A549 (cell line): Measurements from ENCODE around the gene PDX1. TPM values are rescaled to one million over a fixed set of nuclear protein-coding genes. Genes with fewer than 3 reads are reported as not detected.
A peak's percentile ranks its signal among the peaks of the same experiment; 100 is the strongest.

Source experiments
- ATAC-seq, 2 experiments: fragments of 200-7000 bp in 1 of 2; fragments of >200 bp in 1 of 2; cut with Nextera tagmentation in 1 of 2; cut with Tn5 transposase in 1 of 2; 3 replicates each; pipeline versions ENCODE4 v1.8.0 to v1.9.1; 2018 to 2020; ENCODE audit warnings: mild to moderate bottlenecking in 1 of 2, moderate library complexity in 1 of 2
- CTCF ChIA-PET: fragments of 300-600 bp; sonication (Branson Sonifier 250); formaldehyde crosslinking; extraction: SDS; loops from one replicate; lab custom pipeline; 2021; ENCODE audit warnings: antibody characterized with exemption, inconsistent platforms; lab: Yijun Ruan, JAX
- POLR2A ChIA-PET: fragments of 350-600 bp; formaldehyde crosslinking; extraction: SDS; loops from one replicate; lab custom pipeline; 2021; ENCODE audit warnings: antibody characterized with exemption, inconsistent platforms; lab: Yijun Ruan, JAX
- DNase-seq, 2 experiments: peaks; one replicate each; pipeline versions ENCODE4 v3.0.0 to v3.0.0-alpha.2; 2011 to 2016; ENCODE audit warnings: low read depth in 1 of 2, low spot score in 1 of 2
- FAIRE-seq: peaks from 2 replicates; lab custom pipeline; 2011; peaks lifted over from hg19 to GRCh38; lab: Jason Lieb, UNC
- H3K27ac ChIP-seq, 2 experiments: fragments of >200 bp; sonication (Bioruptor Twin); formaldehyde crosslinking; 3 replicates each; pipeline ENCODE4 v1.5.1; 2016 to 2017
- H3K4me1 ChIP-seq: fragments of >200 bp; sonication (Bioruptor Twin); formaldehyde crosslinking; 3 replicates; pipeline ENCODE4 v1.6.1; 2016
- H3K4me2 ChIP-seq: fragments of >200 bp; sonication (Bioruptor Twin); formaldehyde crosslinking; 3 replicates; pipeline ENCODE4 v1.6.1; 2016
- H3K4me3 ChIP-seq: fragments of >200 bp; sonication (Bioruptor Twin); formaldehyde crosslinking; 3 replicates; pipeline ENCODE4 v1.5.1; 2016
- H3K9me3 ChIP-seq: fragments of >200 bp; sonication (Bioruptor Twin); formaldehyde crosslinking; 3 replicates; pipeline ENCODE4 v1.6.1; 2016
- CBX2 ChIP-seq: fragments of 200-600 bp; sonication (generic); IDR thresholded peaks from 2 replicates; pipeline ENCODE4 v1.6.1; 2016; ENCODE audit warnings: low read depth, mild to moderate bottlenecking, borderline replicate concordance
- EHF ChIP-seq: fragments of 250-450 bp; sonication (Bioruptor Pico); IDR thresholded peaks from 2 replicates; pipeline ENCODE4 v1.5.0; 2020; ENCODE audit warnings: mild to moderate bottlenecking
- HDAC2 ChIP-seq: fragments of 200-600 bp; sonication (generic); IDR thresholded peaks from 2 replicates; pipeline ENCODE4 v1.6.1; 2016
- HEYL ChIP-seq: fragments of 250-450 bp; sonication (Bioruptor Pico); IDR thresholded peaks from 2 replicates; pipeline ENCODE4 v1.8.0; 2021; ENCODE audit warnings: mild to moderate bottlenecking, moderate library complexity
- MYC ChIP-seq: IDR thresholded peaks from 2 replicates; pipeline ENCODE4 v1.6.1; 2012; ENCODE audit warnings: mild to moderate bottlenecking, inconsistent platforms, low read length, improper control_type of control experiment, borderline replicate concordance
- NPAS2 ChIP-seq: fragments of 250-450 bp; sonication (Bioruptor Pico); IDR thresholded peaks from 2 replicates; pipeline ENCODE4 v1.8.0; 2022; ENCODE audit warnings: mild to moderate bottlenecking, moderate library complexity, borderline replicate concordance
- RAD21 ChIP-seq, 2 experiments: fragments of >200 bp in 1 of 2; sonication (Bioruptor Twin) in 1 of 2; formaldehyde crosslinking in 1 of 2; IDR thresholded peaks in 1 of 2; conservative IDR thresholded peaks in 1 of 2; 2 replicates in 1 of 2; 3 replicates in 1 of 2; pipeline ENCODE4 v1.6.1; 2012 to 2018; ENCODE audit warnings: inconsistent platforms in 1 of 2
- RARB ChIP-seq: fragments of 250-450 bp; sonication (Bioruptor Pico); IDR thresholded peaks from 2 replicates; pipeline ENCODE4 v1.8.0; 2021; ENCODE audit warnings: mild to moderate bottlenecking, moderate library complexity
- REST ChIP-seq: fragments of 200-600 bp; sonication (generic); IDR thresholded peaks from 2 replicates; pipeline ENCODE4 v1.6.1; 2016; ENCODE audit warnings: antibody characterized with exemption, mild to moderate bottlenecking, moderate library complexity
- SREBF2 ChIP-seq: fragments of 450-650 bp; IDR thresholded peaks from 2 replicates; pipeline ENCODE4 v1.6.1; 2014; ENCODE audit warnings: mild to moderate bottlenecking, moderate library complexity
- TP53 ChIP-seq: fragments of 250-450 bp; sonication (Bioruptor Pico); IDR thresholded peaks from 2 replicates; pipeline ENCODE4 v1.5.0; 2021; ENCODE audit warnings: mild to moderate bottlenecking, moderate library complexity
- ZNF302 ChIP-seq: fragments of 250-450 bp; sonication (Bioruptor Pico); IDR thresholded peaks from 2 replicates; pipeline ENCODE4 v1.9.0; 2021; ENCODE audit warnings: inconsistent platforms, mild to moderate bottlenecking, moderate library complexity
- ZSCAN20 ChIP-seq: fragments of 250-450 bp; sonication (Bioruptor Pico); IDR thresholded peaks from 2 replicates; pipeline ENCODE4 v1.8.0; 2022; ENCODE audit warnings: mild to moderate bottlenecking, moderate library complexity
- WGBS: methylation state at CpG from one replicate; pipeline ENCODE4 v1.1.6; 2017; ENCODE audit errors: missing lambda C conversion rate; 5-methylcytosine and 5-hydroxymethylcytosine counted together
- polyA plus RNA-seq, 4 experiments: library from polyadenylated mRNA; depleted of rRNA in 3 of 4; stranded (reverse); fragments of >200 nt; fragmentation: RNase III in 1 of 4; extraction: RNeasy Plus Mini Kit Qiagen cat#74134 plus additional on column Dnase treatment in 1 of 4; gene quantifications; 2 replicates in 3 of 4; 3 replicates in 1 of 4; pipeline ENCODE4 v1.2.3, GENCODE V29; 2011 to 2017
- TF ChIP-seq, protein P1 (sequence below): IDR thresholded peaks from 2 replicates; pipeline ENCODE4 v1.6.1; 2012; ENCODE audit warnings: low read depth, borderline replicate concordance

The PDX1 gene
- polyA plus RNA-seq, 2 of the 4 experiments (the other 2 are of a cell fraction): 0.04 to 0.06 TPM

- TF ChIP-seq, protein P1, sequence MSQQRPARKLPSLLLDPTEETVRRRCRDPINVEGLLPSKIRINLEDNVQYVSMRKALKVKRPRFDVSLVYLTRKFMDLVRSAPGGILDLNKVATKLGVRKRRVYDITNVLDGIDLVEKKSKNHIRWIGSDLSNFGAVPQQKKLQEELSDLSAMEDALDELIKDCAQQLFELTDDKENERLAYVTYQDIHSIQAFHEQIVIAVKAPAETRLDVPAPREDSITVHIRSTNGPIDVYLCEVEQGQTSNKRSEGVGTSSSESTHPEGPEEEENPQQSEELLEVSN: peak; percentile 73
- TF ChIP-seq SREBF2 (no peak), HDAC2 (no peak), ZSCAN20 (CRISPR knock-in tag) (no peak), TP53 (CRISPR knock-in tag) (no peak)
These were observed 40.8 kb downstream of the PDX1 start (continued) for GRCh38 chr13:27960362-27961226.

GRCh38 chr13:27961227-27962085 is 41.7 kb downstream of the PDX1 start:
- H3K4me2 ChIP-seq: peak overlapping the region; percentile 99
- H3K9me3 ChIP-seq: no peaks in the 10 kb centered on the region
- peaks cover 17% of the 10 kb centered on the region for H3K4me1 ChIP-seq
- TF ChIP-seq CBX2: no peak
- DNase-seq (no peak), ATAC-seq (no peak), FAIRE-seq (no peak)
- H3K4me3 ChIP-seq: peak overlapping the region; percentile 58
- ChIA-PET CTCF (interaction anchor here (0.9 to 4.7 kb wide), 5 partner anchors 8 to 599 kb away, joined by 3 to 65 read pairs (median 4); no protein-coding TSS in a partner anchor), POLR2A (interaction anchor here (0.7 to 1.3 kb wide), 2 partner anchors 92 to 536 kb away, joined by 3 to 4 read pairs; no protein-coding TSS in a partner anchor)
- H3K27ac ChIP-seq: peak overlapping the region; percentile 64 to 86
- WGBS: 82% methylated on average over 9 of the region's 25 CpGs

DNA sequence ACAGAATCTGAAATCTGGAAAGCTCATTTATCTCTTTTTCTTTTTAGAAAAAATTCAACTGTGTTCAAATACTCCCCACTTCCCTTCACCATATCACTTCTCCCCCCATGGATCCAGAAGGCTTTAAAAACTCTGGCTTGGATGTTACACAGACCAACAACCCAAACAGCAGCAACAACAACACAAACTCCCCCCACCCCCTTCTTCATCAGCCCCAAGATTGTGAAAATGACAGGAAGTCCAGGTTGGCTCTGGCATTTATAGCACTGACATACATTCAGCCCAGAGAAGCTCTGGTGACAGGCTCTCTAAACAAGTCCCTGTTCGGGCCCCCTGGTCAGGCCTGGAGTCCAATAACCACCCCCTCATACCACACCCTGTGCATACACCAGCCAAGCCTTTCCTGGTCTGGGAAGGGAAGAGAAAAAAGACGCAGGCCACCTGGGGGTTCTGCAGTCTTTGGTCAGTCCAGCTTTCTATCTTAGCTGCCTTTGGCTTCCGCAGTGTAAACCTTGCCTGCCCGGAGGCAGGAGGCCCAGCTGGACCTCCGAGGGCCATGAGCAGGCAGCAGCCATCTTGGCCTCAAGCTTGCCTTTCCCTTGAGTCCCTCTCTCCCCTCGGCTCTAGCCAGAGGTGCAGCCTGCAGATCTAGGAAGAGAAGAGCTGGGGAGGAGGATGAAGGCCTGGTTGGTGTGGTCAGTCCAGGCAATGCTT is 42.5 kb downstream of the PDX1 start:
- TF ChIP-seq CBX2 (no peak), REST (no peak), ZNF302 (no peak), NPAS2 (CRISPR knock-in tag) (no peak), HEYL (CRISPR knock-in tag) (no peak), EHF (CRISPR knock-in tag) (no peak), RAD21 (conservative IDR thresholded peaks at IDR 0.05 in 1 of 2, IDR thresholded peaks at IDR 0.05 in 1 of 2) (no peak), RARB (CRISPR knock-in tag) (no peak), MYC (no peak)
- Histone ChIP-seq H3K4me2 (no peak overlapping the region), H3K27ac (no peak overlapping the region), H3K9me3 (no peaks in the 10 kb centered on the region), H3K4me3 (no peak overlapping the region), H3K4me1 (peaks cover 14% of the 10 kb centered on the region)
- FAIRE-seq (no peak), DNase-seq (no peak), ATAC-seq (no peak)
- ChIA-PET POLR2A (no interaction called here), CTCF (interaction anchor here (0.9 to 4.7 kb wide), 5 partner anchors 9 to 600 kb away, joined by 3 to 65 read pairs (median 4); no protein-coding TSS in a partner anchor)
- 100% methylated on average over 1 of the region's 6 CpGs for WGBS
